Measurements from ENCODE around the gene MATCAP1. TPM values are rescaled to one million over a fixed set of nuclear protein-coding genes. Genes with fewer than 3 reads are reported as not detected.

MATCAP1 gene
- total and polyA plus RNA-seq, 12 donors: 12.6 to 237 (median 49.8) TPM

- Histone ChIP-seq H3K27ac (no peak overlapping the region), H3K4me3 (no peak overlapping the region), H3K9me3 (replicated peaks in 1 of 3) (no peaks in the 10 kb centered on the region), H3K27me3 (no peaks in the 10 kb centered on the region), H3K36me3 (replicated peaks in 1 of 2) (peaks cover 0 to 77% of the 10 kb centered on the region in 2 donors), H3K4me1 (replicated peaks in 1 of 2) (no peaks in the 10 kb centered on the region)
- TF ChIP-seq CTCF (IDR thresholded peaks at IDR 0.05): no peak
- TF ChIP-seq POLR2A (IDR thresholded peaks at IDR 0.05): no peak
- intact Hi-C loops (cut with DNase I): loop anchor here in 1 of 2 donors (2.0 kb wide), 1 partner anchor 167 kb away; no protein-coding TSS in a partner anchor
- WGBS, 4 donors: 92 to 94% (median 93%) methylated on average over 2 of the region's 2 CpGs
- no peak for DNase-seq
Observed at GRCh38 chr16:67145746-67146145, 38.0 kb downstream of the MATCAP1 start.

- Histone ChIP-seq H3K36me3 (replicated peaks in 1 of 2) (peaks cover 0 to 85% of the 10 kb centered on the region in 2 donors), H3K4me3 (no peak overlapping the region), H3K27me3 (no peaks in the 10 kb centered on the region), H3K9me3 (replicated peaks in 1 of 3) (no peaks in the 10 kb centered on the region), H3K4me1 (replicated peaks in 1 of 2) (no peaks in the 10 kb centered on the region), H3K27ac (no peak overlapping the region)
- TF ChIP-seq POLR2A (IDR thresholded peaks at IDR 0.05) (no peak), CTCF (IDR thresholded peaks at IDR 0.05) (no peak)
- no peak for DNase-seq
- intact Hi-C loops (cut with DNase I): no loop called here
- WGBS, 4 donors: 86 to 95% (median 88%) methylated on average over 2 of the region's 2 CpGs
Observed at GRCh38 chr16:67144943-67145342, 38.8 kb downstream of the MATCAP1 start.

GRCh38 chr16:67142342-67142741 lies 41.4 kb downstream of the MATCAP1 start:
- DNase-seq: no peak
- 60 to 97% (median 94%) methylated on average over 1 to 9 of the region's 9 CpGs; no CpG with 5 or more reads in 1 of the 4 donors for WGBS, 4 donors
- peaks cover 0 to 90% of the 10 kb centered on the region in 2 donors for H3K36me3 ChIP-seq (replicated peaks in 1 of 2)

GRCh38 chr16:67141391-67141790 lies 42.4 kb downstream of the MATCAP1 start:
- Histone ChIP-seq H3K27ac (no peak overlapping the region), H3K4me3 (no peak overlapping the region), H3K36me3 (replicated peaks in 1 of 2) (peaks cover 0 to 90% of the 10 kb centered on the region in 2 donors), H3K4me1 (replicated peaks in 1 of 2) (no peaks in the 10 kb centered on the region), H3K9me3 (replicated peaks in 1 of 3) (no peaks in the 10 kb centered on the region), H3K27me3 (no peaks in the 10 kb centered on the region)
- DNase-seq: no peak
- 96 to 98% (median 97%) methylated on average over 5 to 13 of the region's 13 CpGs for WGBS, 4 donors
- intact Hi-C loops (cut with DNase I): no loop called here
- TF ChIP-seq CTCF (IDR thresholded peaks at IDR 0.05) (no peak), POLR2A (IDR thresholded peaks at IDR 0.05) (no peak)

More at GRCh38 chr16:67142342-67142741, 41.4 kb downstream of the MATCAP1 start:
- Histone ChIP-seq H3K27me3 (no peaks in the 10 kb centered on the region), H3K4me3 (no peak overlapping the region), H3K9me3 (replicated peaks in 1 of 3) (no peaks in the 10 kb centered on the region), H3K4me1 (replicated peaks in 1 of 2) (no peaks in the 10 kb centered on the region), H3K27ac (no peak overlapping the region)
- TF ChIP-seq CTCF (IDR thresholded peaks at IDR 0.05): no peak
- no peak for TF ChIP-seq POLR2A (IDR thresholded peaks at IDR 0.05)
- intact Hi-C loops (cut with DNase I): no loop called here
